MCF 10A (cell line): Measurements from ENCODE around the gene NTF3. TPM values are rescaled to one million over a fixed set of nuclear protein-coding genes. Genes with fewer than 3 reads are reported as not detected.

ENCODE experiments used
- BruUV-seq: library from RNA; stranded (reverse); fragments of 400-500 nt; replicated peaks from 2 replicates; lab custom pipeline; 2021; lab: Mats Ljungman, UMichigan
- CTCF ChIA-PET: fragments of 300-600 bp; sonication (Branson Sonifier 250); formaldehyde crosslinking; extraction: SDS; loops from one replicate; lab custom pipeline; 2021; ENCODE audit warnings: antibody characterized with exemption, inconsistent platforms; lab: Yijun Ruan, JAX
- POLR2A ChIA-PET: fragments of 300-600, 350-650 bp; sonication (Branson Sonifier 250); formaldehyde crosslinking; extraction: SDS; loops from one replicate; lab custom pipeline; 2020; ENCODE audit warnings: antibody characterized with exemption, inconsistent platforms; lab: Yijun Ruan, JAX
- DNase-seq: peaks from one replicate; pipeline ENCODE4 v3.0.0-alpha.2; 2018; ENCODE audit not compliant: unreplicated experiment
- H3K27ac Mint-ChIP-seq: one replicate; pipeline ENCODE4 v1.8.0; 2022; ENCODE audit warnings: mild to moderate bottlenecking, low read depth, mixed read lengths; ENCODE audit not compliant: unreplicated experiment
- H3K27me3 Mint-ChIP-seq: one replicate; pipeline ENCODE4 v1.8.0; 2022; ENCODE audit warnings: mixed read lengths; ENCODE audit not compliant: insufficient read depth, unreplicated experiment
- H3K36me3 Mint-ChIP-seq: one replicate; pipeline ENCODE4 v1.8.0; 2022; ENCODE audit warnings: mild to moderate bottlenecking, moderate library complexity, mixed read lengths; ENCODE audit not compliant: insufficient read depth, unreplicated experiment
- H3K4me1 Mint-ChIP-seq: one replicate; pipeline ENCODE4 v1.8.0; 2022; ENCODE audit warnings: mixed read lengths; ENCODE audit not compliant: insufficient read depth, unreplicated experiment
- H3K4me3 Mint-ChIP-seq: one replicate; pipeline ENCODE4 v1.8.0; 2022; ENCODE audit warnings: mild to moderate bottlenecking, moderate library complexity, mixed read lengths; ENCODE audit not compliant: unreplicated experiment
- H3K9me3 Mint-ChIP-seq: one replicate; pipeline ENCODE4 v1.8.0; 2022; ENCODE audit warnings: mixed read lengths; ENCODE audit not compliant: unreplicated experiment
- intact Hi-C: fragments of 100-400 bp; cut with micrococcal nuclease; formaldehyde crosslinking; loops from 2 replicates; pipeline ENCODE4 v1.14.1; 2022
- total RNA-seq: library from RNA; stranded (reverse); gene quantifications from 2 replicates; pipeline ENCODE4 v1.2.3, GENCODE V29; 2022
- TF ChIP-seq, protein P1 (sequence below): fragments of 200-600 bp; IDR thresholded peaks from one replicate; pipeline ENCODE4 v1.8.0; 2022; ENCODE audit warnings: antibody characterized with exemption, mild to moderate bottlenecking; ENCODE audit not compliant: unreplicated experiment

NTF3 gene
- total RNA-seq, 1 experiment from 2014 or later, result not detected

- Mint-ChIP-seq H3K4me1 (no peaks in the 10 kb centered on the region), H3K9me3 (peaks cover 49% of the 10 kb centered on the region), H3K36me3 (no peaks in the 10 kb centered on the region), H3K27ac (no peak overlapping the region), H3K4me3 (no peak overlapping the region), H3K27me3 (no peaks in the 10 kb centered on the region)
- TF ChIP-seq, protein P1, sequence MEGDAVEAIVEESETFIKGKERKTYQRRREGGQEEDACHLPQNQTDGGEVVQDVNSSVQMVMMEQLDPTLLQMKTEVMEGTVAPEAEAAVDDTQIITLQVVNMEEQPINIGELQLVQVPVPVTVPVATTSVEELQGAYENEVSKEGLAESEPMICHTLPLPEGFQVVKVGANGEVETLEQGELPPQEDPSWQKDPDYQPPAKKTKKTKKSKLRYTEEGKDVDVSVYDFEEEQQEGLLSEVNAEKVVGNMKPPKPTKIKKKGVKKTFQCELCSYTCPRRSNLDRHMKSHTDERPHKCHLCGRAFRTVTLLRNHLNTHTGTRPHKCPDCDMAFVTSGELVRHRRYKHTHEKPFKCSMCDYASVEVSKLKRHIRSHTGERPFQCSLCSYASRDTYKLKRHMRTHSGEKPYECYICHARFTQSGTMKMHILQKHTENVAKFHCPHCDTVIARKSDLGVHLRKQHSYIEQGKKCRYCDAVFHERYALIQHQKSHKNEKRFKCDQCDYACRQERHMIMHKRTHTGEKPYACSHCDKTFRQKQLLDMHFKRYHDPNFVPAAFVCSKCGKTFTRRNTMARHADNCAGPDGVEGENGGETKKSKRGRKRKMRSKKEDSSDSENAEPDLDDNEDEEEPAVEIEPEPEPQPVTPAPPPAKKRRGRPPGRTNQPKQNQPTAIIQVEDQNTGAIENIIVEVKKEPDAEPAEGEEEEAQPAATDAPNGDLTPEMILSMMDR, result no peak
- intact Hi-C loops, result no loop called here
- BruUV-seq, result no TSS peak
- DNase-seq, result no peak
- ChIA-PET CTCF (no interaction called here), POLR2A (no interaction called here)
These were observed 32.6 kb upstream of the NTF3 start for GRCh38 chr12:5399266-5399665.

DNA sequence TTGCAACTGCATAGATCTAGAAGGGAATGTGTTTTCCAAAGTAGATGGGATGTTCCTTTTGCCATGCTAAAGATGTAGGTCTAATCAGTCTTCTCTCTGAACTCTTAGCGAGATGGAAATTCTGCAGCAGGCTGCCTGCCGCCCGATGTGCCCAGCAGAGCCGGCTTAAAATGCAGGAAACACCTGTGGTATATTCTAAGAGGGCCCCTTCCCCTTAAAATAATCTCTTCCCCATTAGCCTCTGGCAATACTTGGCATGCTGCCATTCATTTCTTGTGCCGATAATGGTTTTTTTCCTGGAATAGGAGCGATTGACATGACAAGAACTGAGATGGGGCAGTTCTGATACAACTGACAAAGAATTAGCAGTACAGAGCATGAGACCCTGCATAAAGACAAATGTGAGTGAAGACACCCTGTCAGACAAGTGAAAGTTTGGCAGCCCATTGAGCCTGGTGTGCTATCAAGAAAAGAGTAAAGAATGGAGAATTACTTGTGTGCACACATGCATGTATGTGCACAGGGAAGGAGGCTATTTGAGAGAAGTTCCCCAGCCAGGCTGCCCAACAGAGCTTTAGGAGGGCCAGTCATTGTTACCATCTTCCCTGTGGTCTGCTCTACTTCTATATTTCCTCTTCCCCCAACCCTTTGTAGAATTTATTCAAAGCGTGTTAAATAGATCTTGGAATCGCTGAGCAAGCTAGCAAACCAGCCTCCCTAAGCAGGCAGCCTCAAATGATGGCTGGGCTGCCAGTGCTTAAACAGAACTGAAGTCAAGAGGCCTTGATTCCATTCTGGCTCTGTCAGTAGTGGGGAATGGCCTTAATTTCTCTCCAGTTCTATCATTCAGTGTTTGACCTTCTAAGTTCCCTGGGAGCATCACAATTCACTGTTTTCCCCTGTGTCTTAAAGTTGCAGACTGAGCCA, 29.6 kb upstream of the NTF3 start:
- intact Hi-C loops, result no loop called here
- no peaks in the 10 kb centered on the region for H3K36me3 Mint-ChIP-seq
- no peaks in the 10 kb centered on the region for H3K27me3 Mint-ChIP-seq
- no peak for DNase-seq
- TF ChIP-seq, protein P1, result no peak
- peaks cover 47% of the 10 kb centered on the region for H3K9me3 Mint-ChIP-seq
- ChIA-PET POLR2A (no interaction called here), CTCF (no interaction called here)
- H3K4me1 Mint-ChIP-seq, result no peaks in the 10 kb centered on the region
- H3K27ac Mint-ChIP-seq, result no peak overlapping the region
- no TSS peak for BruUV-seq
- H3K4me3 Mint-ChIP-seq, result no peak overlapping the region

GRCh38 chr12:5403411-5403810, 28.5 kb upstream of the NTF3 start:
- Mint-ChIP-seq H3K27me3 (no peaks in the 10 kb centered on the region), H3K36me3 (no peaks in the 10 kb centered on the region), H3K27ac (no peak overlapping the region), H3K4me1 (no peaks in the 10 kb centered on the region), H3K4me3 (no peak overlapping the region), H3K9me3 (peaks cover 40% of the 10 kb centered on the region)
- ChIA-PET CTCF (no interaction called here), POLR2A (no interaction called here)
- no TSS peak for BruUV-seq
- DNase-seq, result no peak
- TF ChIP-seq, protein P1, result no peak
- intact Hi-C loops, result no loop called here

DNA sequence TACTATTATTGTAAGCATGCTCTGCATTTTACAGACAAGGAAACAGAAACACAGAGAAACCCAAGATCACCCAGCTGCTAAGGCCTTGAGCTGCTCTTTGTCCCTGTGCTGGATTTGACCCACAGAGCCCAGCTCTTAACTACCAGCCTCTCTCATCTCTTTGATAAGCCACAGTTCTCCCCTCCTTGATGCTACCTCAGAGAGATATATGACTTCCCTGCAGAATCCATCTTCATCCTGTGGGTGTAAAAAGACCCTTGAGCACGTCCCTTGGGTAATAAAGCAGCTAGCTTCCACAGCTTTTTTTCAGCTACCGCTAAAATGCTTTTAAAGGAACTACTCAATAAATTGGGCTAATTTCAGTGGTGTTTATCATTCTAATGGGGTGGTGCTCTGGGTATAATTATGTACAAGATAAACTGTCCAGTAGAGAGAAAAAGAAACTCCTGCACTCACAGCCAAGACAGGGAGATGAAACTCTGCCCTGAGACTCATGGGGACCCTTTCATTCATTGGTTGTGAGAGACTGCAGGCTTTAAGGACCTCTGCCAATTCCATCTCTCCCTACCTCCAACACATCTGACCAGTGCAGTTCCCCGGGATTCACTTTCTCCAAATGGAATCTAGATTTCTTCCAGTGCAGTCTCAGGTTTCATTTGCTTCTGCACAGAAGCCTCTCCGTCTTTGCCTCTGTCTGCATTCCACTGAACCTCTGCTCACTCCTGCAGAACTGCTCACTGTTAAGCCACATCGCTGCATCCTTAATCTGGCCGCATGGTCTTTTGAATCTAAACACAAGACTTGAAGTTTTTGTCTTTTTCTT, 24.7 kb upstream of the NTF3 start:
- Mint-ChIP-seq H3K27me3 (no peaks in the 10 kb centered on the region), H3K27ac (no peak overlapping the region), H3K4me3 (no peak overlapping the region), H3K4me1 (no peaks in the 10 kb centered on the region), H3K9me3 (peaks cover 39% of the 10 kb centered on the region), H3K36me3 (no peaks in the 10 kb centered on the region)
- ChIA-PET POLR2A (no interaction called here), CTCF (no interaction called here)
- intact Hi-C loops, result no loop called here
- no TSS peak for BruUV-seq
- TF ChIP-seq, protein P1, result no peak
- no peak for DNase-seq
